HEK293 (cell line): ENCODE measurements around the gene PKDCC.
A peak's percentile ranks its signal among the peaks of the same experiment; 100 is the strongest.
"Not testable (repeated sequence)": the region's sequence is repeated elsewhere in the genome, so short reads cannot be mapped to it uniquely, and the experiment has no call there.

Experiments
- CTCF ChIA-PET: fragments of 350-600 bp; formaldehyde crosslinking; extraction: SDS; loops from one replicate; lab custom pipeline; 2021; ENCODE audit warnings: antibody characterized with exemption; lab: Yijun Ruan, JAX
- POLR2A ChIA-PET: fragments of 300-600 bp; formaldehyde crosslinking; extraction: SDS; loops from one replicate; lab custom pipeline; 2020; ENCODE audit warnings: antibody characterized with exemption, inconsistent platforms; lab: Yijun Ruan, JAX
- H3K27ac ChIP-seq: fragments of 200-500 bp; sonication (Bioruptor generic); 2 replicates; pipeline ENCODE4 v1.5.1; 2014; ENCODE audit warnings: low read depth, low read length, control low read depth, inconsistent platforms; ENCODE audit errors: extremely low read depth
- H3K36me3 ChIP-seq, 2 experiments: fragments of 200-500 bp in 1 of 2; sonication (Bioruptor generic) in 1 of 2; 1 replicate in 1 of 2; 2 replicates in 1 of 2; pipeline ENCODE4 v1.5.1; 2014 to 2017; ENCODE audit warnings: inconsistent platforms in 2 of 2, low read length in 2 of 2; ENCODE audit not compliant: control insufficient read depth in 2 of 2, insufficient read depth in 1 of 2
- H3K4me1 ChIP-seq: fragments of 200-500 bp; sonication (Bioruptor generic); 2 replicates; pipeline ENCODE4 v1.5.1; 2014; ENCODE audit warnings: mild to moderate bottlenecking, low read length, inconsistent platforms; ENCODE audit not compliant: control insufficient read depth, insufficient read depth
- H3K4me3 ChIP-seq: 2 replicates; pipeline ENCODE4 v1.5.1; 2011; ENCODE audit warnings: low read depth, mild to moderate bottlenecking, control low read depth, low read length, moderate library complexity
- H3K9me3 ChIP-seq: fragments of 200-500 bp; sonication (Bioruptor generic); 2 replicates; pipeline ENCODE4 v1.5.1; 2014; ENCODE audit warnings: low read depth, low read length, inconsistent platforms; ENCODE audit not compliant: control insufficient read depth, insufficient read depth
- KLF7 ChIP-seq: fragments of 450-650 bp; formaldehyde crosslinking; IDR thresholded peaks from 2 replicates; pipeline ENCODE4 v1.5.1; 2016; ENCODE audit warnings: missing biosample characterization, missing genetic modification characterization, borderline replicate concordance
- PRDM1 ChIP-seq: fragments of 450-650 bp; formaldehyde crosslinking; IDR thresholded peaks from 2 replicates; pipeline ENCODE4; 2016; ENCODE audit warnings: missing biosample characterization, missing genetic modification characterization
- SCRT2 ChIP-seq: fragments of 450-650 bp; formaldehyde crosslinking; IDR thresholded peaks from 2 replicates; pipeline ENCODE4 v1.5.1; 2016; ENCODE audit warnings: missing biosample characterization, missing genetic modification characterization
- ZBTB20 ChIP-seq: fragments of 450-650 bp; formaldehyde crosslinking; IDR thresholded peaks from 2 replicates; pipeline ENCODE4 v1.5.1; 2016; ENCODE audit warnings: missing biosample characterization, missing genetic modification characterization
- ZNF138 ChIP-seq: fragments of 450-650 bp; formaldehyde crosslinking; IDR thresholded peaks from 2 replicates; pipeline ENCODE4 v1.5.1; 2016; ENCODE audit warnings: missing biosample characterization, missing genetic modification characterization, borderline replicate concordance
- ZNF211 ChIP-seq: fragments of 450-650 bp; formaldehyde crosslinking; IDR thresholded peaks from 2 replicates; pipeline ENCODE4 v1.5.1; 2016; ENCODE audit warnings: low read depth, missing biosample characterization, missing genetic modification characterization
- ZNF585B ChIP-seq: fragments of 450-650 bp; formaldehyde crosslinking; IDR thresholded peaks from 2 replicates; pipeline ENCODE4 v1.5.1; 2016; ENCODE audit warnings: missing biosample characterization, missing genetic modification characterization
- ZNF596 ChIP-seq: fragments of 450-650 bp; IDR thresholded peaks from 2 replicates; pipeline ENCODE4 v1.5.0; 2018; ENCODE audit warnings: missing biosample characterization, mild to moderate bottlenecking, missing genetic modification characterization, moderate library complexity
- ZNF664 ChIP-seq: fragments of 450-650 bp; formaldehyde crosslinking; IDR thresholded peaks from 2 replicates; pipeline ENCODE4 v1.5.1; 2016; ENCODE audit warnings: missing biosample characterization, missing genetic modification characterization
- TF ChIP-seq, protein P1 (sequence below): fragments of 450-650 bp; formaldehyde crosslinking; IDR thresholded peaks from 2 replicates; pipeline ENCODE4 v1.5.1; 2017; ENCODE audit warnings: missing biosample characterization, missing genetic modification characterization
- TF ChIP-seq, protein P2 (sequence below): fragments of 450-650 bp; formaldehyde crosslinking; IDR thresholded peaks from 2 replicates; pipeline ENCODE4; 2016; ENCODE audit warnings: missing biosample characterization, missing genetic modification characterization
- TF ChIP-seq, protein P3 (sequence below): fragments of 450-650 bp; formaldehyde crosslinking; IDR thresholded peaks from 2 replicates; pipeline ENCODE4 v1.5.1; 2016; ENCODE audit warnings: missing biosample characterization, missing genetic modification characterization
- TF ChIP-seq, protein P4 (sequence below): fragments of 450-650 bp; formaldehyde crosslinking; IDR thresholded peaks from 2 replicates; pipeline ENCODE4 v1.5.1; 2016; ENCODE audit warnings: missing biosample characterization, missing genetic modification characterization

Gene PKDCC

DNA sequence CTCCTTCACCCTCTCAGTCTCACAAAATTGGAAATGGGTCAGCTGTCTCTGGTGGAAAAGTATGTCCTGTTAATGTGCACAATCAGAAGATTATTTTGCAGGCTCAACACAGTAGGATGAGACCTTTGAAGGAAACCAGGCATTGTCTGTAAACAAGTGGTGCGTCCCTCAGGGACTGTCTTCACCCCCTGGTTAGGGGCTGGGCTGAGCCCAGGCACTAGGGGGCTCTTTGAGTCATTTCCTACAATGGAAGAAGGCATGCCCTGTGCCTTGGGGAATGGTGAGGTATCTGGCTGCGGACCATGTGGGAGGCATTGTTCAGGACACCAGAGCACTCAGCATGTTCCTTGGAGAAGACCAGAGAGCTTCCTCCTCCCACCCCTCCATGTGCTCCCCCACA is 26.8 kb downstream of the PKDCC start (continued):
- TF ChIP-seq, protein P1, sequence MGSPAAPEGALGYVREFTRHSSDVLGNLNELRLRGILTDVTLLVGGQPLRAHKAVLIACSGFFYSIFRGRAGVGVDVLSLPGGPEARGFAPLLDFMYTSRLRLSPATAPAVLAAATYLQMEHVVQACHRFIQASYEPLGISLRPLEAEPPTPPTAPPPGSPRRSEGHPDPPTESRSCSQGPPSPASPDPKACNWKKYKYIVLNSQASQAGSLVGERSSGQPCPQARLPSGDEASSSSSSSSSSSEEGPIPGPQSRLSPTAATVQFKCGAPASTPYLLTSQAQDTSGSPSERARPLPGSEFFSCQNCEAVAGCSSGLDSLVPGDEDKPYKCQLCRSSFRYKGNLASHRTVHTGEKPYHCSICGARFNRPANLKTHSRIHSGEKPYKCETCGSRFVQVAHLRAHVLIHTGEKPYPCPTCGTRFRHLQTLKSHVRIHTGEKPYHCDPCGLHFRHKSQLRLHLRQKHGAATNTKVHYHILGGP (tag by site-specific recombination): no peak
- TF ChIP-seq, all 188 proteins: peak for 0

DNA sequence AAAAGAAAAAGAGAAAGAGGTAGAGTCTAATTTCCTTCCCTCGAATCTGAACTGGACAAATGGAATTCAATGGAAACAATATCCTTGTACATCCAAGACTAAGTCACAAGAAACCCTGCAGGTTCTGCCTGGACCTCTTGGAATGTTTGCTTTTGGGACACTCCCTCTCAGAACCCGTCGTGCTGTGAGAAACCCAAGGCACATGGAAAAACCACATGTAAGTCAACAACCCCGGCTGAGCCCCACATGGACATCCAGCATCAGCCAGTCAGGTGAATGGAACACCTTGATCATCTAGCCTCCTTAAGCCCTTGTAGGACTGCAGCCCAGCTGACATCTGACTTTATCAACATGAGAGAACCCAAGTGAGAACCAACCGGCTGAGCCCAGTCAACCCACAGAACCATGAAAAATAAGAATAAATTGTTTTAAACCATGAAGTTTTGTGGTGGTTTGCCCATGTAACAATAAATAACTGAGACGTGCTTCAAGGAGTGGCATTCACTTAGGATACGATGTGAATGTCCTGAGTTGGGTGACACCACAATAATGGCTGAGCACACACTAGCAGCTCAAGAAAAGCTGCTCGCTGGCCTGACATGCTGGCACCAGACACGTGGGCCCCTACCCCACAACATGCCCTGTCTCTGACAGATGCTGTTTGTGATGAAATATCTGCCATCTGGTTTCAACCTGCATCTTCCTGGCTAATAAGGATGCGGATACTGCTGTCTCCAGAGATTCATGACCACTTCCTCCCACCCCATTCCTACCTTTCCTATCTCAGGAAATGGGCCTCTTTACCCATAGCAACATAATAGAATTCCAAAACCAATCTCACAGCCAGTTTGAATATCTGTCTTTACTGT is 28.8 kb downstream of the PKDCC start:
- TF ChIP-seq ZNF585B (no peak), ZNF596 (tag by site-specific recombination) (no peak), ZNF138 (no peak), ZBTB20 (tag by site-specific recombination) (no peak), KLF7 (tag by site-specific recombination) (no peak)
- TF ChIP-seq, protein P2, sequence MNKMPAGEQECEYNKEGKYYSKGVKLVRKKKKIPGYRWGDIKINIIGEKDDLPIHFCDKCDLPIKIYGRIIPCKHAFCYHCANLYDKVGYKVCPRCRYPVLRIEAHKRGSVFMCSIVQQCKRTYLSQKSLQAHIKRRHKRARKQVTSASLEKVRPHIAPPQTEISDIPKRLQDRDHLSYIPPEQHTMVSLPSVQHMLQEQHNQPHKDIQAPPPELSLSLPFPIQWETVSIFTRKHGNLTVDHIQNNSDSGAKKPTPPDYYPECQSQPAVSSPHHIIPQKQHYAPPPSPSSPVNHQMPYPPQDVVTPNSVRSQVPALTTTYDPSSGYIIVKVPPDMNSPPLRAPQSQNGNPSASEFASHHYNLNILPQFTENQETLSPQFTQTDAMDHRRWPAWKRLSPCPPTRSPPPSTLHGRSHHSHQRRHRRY (tag by site-specific recombination): no peak
- Histone ChIP-seq H3K4me1 (no peaks in the 10 kb centered on the region; the same call in 1 of the 2 replicates), H3K9me3 (no peaks in the 10 kb centered on the region), H3K4me3 (no peak overlapping the region), H3K36me3 (no peaks in the 10 kb centered on the region), H3K27ac (no peak overlapping the region)
- POLR2A ChIA-PET: no interaction called here
- CTCF ChIA-PET: no interaction called here

DNA sequence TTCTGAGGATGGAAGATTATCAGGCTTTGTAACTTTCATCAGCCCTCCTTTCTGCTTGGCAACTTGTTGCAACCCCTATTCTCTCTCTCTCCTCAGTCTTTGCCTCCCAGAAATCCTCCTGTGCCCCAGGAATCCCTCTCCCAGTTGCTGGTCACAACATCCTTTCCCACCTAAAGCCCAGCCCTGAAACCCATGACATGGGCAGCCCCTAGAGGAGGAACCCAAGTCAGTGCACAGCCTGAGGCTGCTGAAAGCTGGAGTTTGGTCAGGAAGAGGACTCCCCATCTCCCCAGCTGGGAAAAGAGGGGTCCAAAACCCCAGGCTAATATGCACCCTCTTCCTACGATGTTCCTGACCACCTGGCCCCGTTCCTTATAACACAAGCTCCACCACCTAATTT is 29.5 kb downstream of the PKDCC start:
- ChIA-PET POLR2A (no interaction called here), CTCF (interaction anchor here (1.0 to 1.2 kb wide), 3 partner anchors 9 to 237 kb away, joined by 5 to 9 read pairs (median 8); no protein-coding TSS in a partner anchor)
- no peak overlapping the region for H3K27ac ChIP-seq

DNA sequence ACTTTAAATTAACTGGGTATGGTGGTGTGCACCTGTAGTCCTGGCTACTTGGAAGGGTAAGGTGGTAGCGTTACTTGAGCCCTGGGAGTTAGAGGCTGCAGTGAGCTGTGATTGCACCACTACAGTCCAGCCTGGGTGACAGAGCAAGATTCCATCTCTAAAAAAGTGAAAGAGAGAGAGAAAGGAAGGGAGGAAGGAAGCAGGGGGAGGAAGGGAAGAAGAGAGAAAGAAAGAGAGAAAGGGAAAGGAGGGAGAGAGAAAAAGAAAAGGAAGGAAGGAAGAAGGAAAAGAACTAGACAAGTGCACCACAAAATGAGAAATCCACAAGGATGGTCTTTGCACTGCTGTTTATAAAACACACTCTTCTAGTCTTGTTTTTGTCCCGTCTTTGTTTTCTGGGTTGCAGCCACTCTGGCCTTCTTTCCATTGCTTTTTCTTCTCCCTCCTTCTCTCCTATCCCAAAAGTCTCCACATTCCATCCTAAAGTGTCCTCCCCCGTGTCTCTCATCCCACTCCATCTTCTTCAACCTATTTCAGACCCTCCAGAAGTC is 32.0 kb downstream of the PKDCC start:
- peaks cover 9% of the 10 kb centered on the region for H3K4me1 ChIP-seq
- H3K9me3 ChIP-seq: no peaks in the 10 kb centered on the region
- ChIA-PET CTCF (interaction anchor here (0.7 to 13.0 kb wide), 3 partner anchors 11 to 210 kb away, joined by 3 to 369 read pairs (median 3); no protein-coding TSS in a partner anchor), POLR2A (no interaction called here)
- H3K27ac ChIP-seq: no peak overlapping the region
- TF ChIP-seq ZNF664 (tag by site-specific recombination): no peak
- peak; percentile 55; the same call in 1 of the 2 replicates for TF ChIP-seq PRDM1 (tag by site-specific recombination)
- H3K4me3 ChIP-seq: no peak overlapping the region
- H3K36me3 ChIP-seq: no peaks in the 10 kb centered on the region

More for the DNA sequence above, 29.5 kb downstream of the PKDCC start:
- Histone ChIP-seq H3K4me1 (no peaks in the 10 kb centered on the region; the same call in 1 of the 2 replicates), H3K4me3 (no peak overlapping the region), H3K36me3 (no peaks in the 10 kb centered on the region), H3K9me3 (no peaks in the 10 kb centered on the region)
- TF ChIP-seq SCRT2 (tag by site-specific recombination) (0 out of 2 replicates have a peak, but pooled peaks have one; percentile 16), ZNF211 (no peak)
- TF ChIP-seq, protein P3, sequence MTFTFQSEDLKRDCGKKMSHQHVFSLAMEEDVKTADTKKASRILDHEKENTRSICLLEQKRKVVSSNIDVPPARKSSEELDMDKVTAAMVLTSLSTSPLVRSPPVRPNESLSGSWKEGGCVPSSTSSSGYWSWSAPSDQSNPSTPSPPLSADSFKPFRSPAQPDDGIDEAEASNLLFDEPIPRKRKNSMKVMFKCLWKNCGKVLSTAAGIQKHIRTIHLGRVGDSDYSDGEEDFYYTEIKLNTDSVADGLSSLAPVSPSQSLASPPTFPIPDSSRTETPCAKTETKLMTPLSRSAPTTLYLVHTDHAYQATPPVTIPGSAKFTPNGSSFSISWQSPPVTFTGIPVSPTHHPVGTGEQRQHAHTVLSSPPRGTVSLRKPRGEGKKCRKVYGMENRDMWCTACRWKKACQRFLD (tag by site-specific recombination): no peak
- TF ChIP-seq, protein P4, sequence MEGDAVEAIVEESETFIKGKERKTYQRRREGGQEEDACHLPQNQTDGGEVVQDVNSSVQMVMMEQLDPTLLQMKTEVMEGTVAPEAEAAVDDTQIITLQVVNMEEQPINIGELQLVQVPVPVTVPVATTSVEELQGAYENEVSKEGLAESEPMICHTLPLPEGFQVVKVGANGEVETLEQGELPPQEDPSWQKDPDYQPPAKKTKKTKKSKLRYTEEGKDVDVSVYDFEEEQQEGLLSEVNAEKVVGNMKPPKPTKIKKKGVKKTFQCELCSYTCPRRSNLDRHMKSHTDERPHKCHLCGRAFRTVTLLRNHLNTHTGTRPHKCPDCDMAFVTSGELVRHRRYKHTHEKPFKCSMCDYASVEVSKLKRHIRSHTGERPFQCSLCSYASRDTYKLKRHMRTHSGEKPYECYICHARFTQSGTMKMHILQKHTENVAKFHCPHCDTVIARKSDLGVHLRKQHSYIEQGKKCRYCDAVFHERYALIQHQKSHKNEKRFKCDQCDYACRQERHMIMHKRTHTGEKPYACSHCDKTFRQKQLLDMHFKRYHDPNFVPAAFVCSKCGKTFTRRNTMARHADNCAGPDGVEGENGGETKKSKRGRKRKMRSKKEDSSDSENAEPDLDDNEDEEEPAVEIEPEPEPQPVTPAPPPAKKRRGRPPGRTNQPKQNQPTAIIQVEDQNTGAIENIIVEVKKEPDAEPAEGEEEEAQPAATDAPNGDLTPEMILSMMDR (tag by site-specific recombination): 0 out of 2 replicates have a peak, but pooled peaks have one; percentile 11

DNA sequence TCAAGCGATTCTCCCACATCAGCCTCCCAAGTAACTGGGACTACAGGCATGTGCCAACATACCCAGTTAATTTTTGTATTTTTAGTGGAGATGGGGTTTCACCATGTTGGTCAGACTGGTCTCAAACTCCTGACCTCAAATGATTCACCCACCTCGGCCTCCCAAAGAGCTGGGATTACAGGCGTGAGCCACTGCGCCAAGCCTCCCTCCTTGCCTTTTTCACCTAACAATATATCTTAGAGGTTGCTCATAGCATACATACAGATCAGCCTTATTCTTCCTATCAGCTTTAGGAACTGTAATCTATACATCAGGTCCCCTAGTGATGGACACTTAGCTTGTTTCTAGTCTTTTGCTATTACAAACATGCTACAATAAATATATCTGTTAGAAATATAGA is 33.3 kb downstream of the PKDCC start:
- not testable (repeated sequence) for H3K4me3 ChIP-seq, H3K36me3 ChIP-seq, H3K27ac ChIP-seq, H3K4me1 ChIP-seq, H3K9me3 ChIP-seq
- ChIA-PET POLR2A (interaction anchor here (0.7 kb wide), 1 partner anchor 12 kb away, joined by 4 read pairs; no protein-coding TSS in a partner anchor), CTCF (interaction anchor here (10.7 to 13.0 kb wide), 2 partner anchors 212 to 229 kb away, joined by 214 to 369 read pairs; no protein-coding TSS in a partner anchor)
